ENCODE data around the gene NT5DC1. TPM values are rescaled to one million over a fixed set of nuclear protein-coding genes. Genes with fewer than 3 reads are reported as not detected.

Gene NT5DC1
- total and polyA plus RNA-seq, 10 of the 15 experiments (the other 5 are each of a cell fraction or from before 2014, with no cell fraction given), result 40.8 to 140 (median 66.8) TPM

DNA sequence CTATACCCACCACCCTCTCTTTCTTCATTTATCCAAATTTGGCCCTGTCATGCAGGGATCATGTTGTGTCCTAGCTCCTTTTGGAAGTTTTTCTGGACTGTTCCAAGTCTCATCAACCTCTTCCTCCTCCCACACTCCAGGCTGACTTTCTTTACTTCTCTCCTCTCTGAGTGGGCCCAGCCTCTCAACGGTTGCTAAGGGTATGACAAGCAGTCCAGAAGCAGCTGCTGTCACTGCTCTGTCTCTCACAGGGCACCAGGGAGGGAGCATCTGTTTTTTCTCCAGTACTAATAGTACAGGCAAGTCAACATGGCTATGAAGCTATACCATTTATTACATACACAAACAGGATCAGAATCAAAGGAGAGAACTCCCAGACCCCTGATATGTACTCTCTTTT is 8.2 kb downstream of the NT5DC1 start:
- no peak overlapping the region for H3K27ac ChIP-seq (ENCODE audit: control insufficient read depth, insufficient read depth)
- TF ChIP-seq GABPA (IDR thresholded peaks at IDR 0.05; ENCODE audit: low read depth) (no peak), NFIC (IDR thresholded peaks at IDR 0.05; ENCODE audit: low read depth, low read length) (no peak), POLR2A (IDR thresholded peaks at IDR 0.05; ENCODE audit: low read depth, low read length) (no peak), EZH2 (IDR thresholded peaks at IDR 0.05; ENCODE audit: borderline replicate concordance, control insufficient read depth, low read depth, low read length) (no peak), NR2C2 (IDR thresholded peaks at IDR 0.05; ENCODE audit: borderline replicate concordance, control insufficient read depth, insufficient read length, low read depth) (no peak), BCL11A (IDR thresholded peaks at IDR 0.05; ENCODE audit: low read depth, low read length) (no peak), RAD21 (IDR thresholded peaks at IDR 0.05; ENCODE audit: insufficient read depth, low read depth, low read length) (no peak)
- TF ChIP-seq, protein P1, sequence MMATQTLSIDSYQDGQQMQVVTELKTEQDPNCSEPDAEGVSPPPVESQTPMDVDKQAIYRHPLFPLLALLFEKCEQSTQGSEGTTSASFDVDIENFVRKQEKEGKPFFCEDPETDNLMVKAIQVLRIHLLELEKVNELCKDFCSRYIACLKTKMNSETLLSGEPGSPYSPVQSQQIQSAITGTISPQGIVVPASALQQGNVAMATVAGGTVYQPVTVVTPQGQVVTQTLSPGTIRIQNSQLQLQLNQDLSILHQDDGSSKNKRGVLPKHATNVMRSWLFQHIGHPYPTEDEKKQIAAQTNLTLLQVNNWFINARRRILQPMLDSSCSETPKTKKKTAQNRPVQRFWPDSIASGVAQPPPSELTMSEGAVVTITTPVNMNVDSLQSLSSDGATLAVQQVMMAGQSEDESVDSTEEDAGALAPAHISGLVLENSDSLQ (IDR thresholded peaks at IDR 0.05), result peak; percentile 41; the same call in 1 of the 2 replicates
- ATAC-seq (peak; percentile 58), DNase-seq (ENCODE audit: low read depth, low spot score) (no peak), FAIRE-seq (no peak)
- H3K9ac ChIP-seq (ENCODE audit: control insufficient read depth, insufficient read depth, low read length), result no peak overlapping the region
- peaks cover 13% of the 10 kb centered on the region for H3K4me1 ChIP-seq (ENCODE audit: control insufficient read depth, insufficient read depth, low read length)
- H3K9me3 ChIP-seq (replicated peaks; ENCODE audit: control insufficient read depth, insufficient read depth, low read length), result no peaks in the 10 kb centered on the region
- H4K20me1 ChIP-seq (ENCODE audit: control insufficient read depth, insufficient read depth), result no peaks in the 10 kb centered on the region
- in situ Hi-C loops (cut with MboI), result no loop called here
- no peaks in the 10 kb centered on the region for H3K27me3 ChIP-seq (replicated peaks in 1 of 2; ENCODE audit: control insufficient read depth in 2 of 2, insufficient read depth in 2 of 2, low read length in 1 of 2)
- no peak overlapping the region for H2AFZ ChIP-seq (ENCODE audit: control insufficient read depth, low read depth, low read length)
- H3K4me2 ChIP-seq (ENCODE audit: control insufficient read depth, insufficient read depth), result no peak overlapping the region
- 31% methylated on average over 1 of the region's 1 CpG for whole genome bisulfite sequencing (ENCODE audit: insufficient coverage, insufficient replicate concordance, low lambda C conversion rate, missing lambda C conversion rate)
- no TSS peak for BruUV-seq (replicated peaks)
- POLR2A ChIA-PET, result interaction anchor here (1.2 to 1.6 kb wide), 2 partner anchors 8 to 46 kb away, joined by 3 to 6 read pairs; partner anchors contain the start of gene NT5DC1
- peaks cover 14 to 29% of the 10 kb centered on the region in 2 experiments for H3K36me3 ChIP-seq (ENCODE audit: control insufficient read depth in 2 of 2, insufficient read depth in 2 of 2, low read length in 1 of 2)
- no peak overlapping the region for H3K4me3 ChIP-seq
- SMC1A ChIA-PET (ENCODE audit: uncharacterized antibody, unreplicated experiment), result interaction anchor here (0.8 to 4.1 kb wide), 9 partner anchors 9 to 102 kb away, joined by 3 to 20 read pairs (median 4); no protein-coding TSS in a partner anchor
- CTCF ChIA-PET, result interaction anchor here (1.0 to 6.5 kb wide), 6 partner anchors 8 to 97 kb away, joined by 3 to 96 read pairs (median 4); no protein-coding TSS in a partner anchor
- peaks cover 31% of the 10 kb centered on the region for H3K79me2 ChIP-seq (ENCODE audit: control insufficient read depth, insufficient read depth, low read length)
- intact Hi-C loops (cut with micrococcal nuclease; ENCODE audit: unreplicated experiment), result loop anchor here (10.0 kb wide), 1 partner anchor 296 kb away; no protein-coding TSS in a partner anchor
- RAD21 ChIA-PET (ENCODE audit: unreplicated experiment), result interaction anchor here (1.0 to 6.8 kb wide), 4 partner anchors 8 to 100 kb away, joined by 3 to 39 read pairs (median 6); partner anchors contain the start of gene FRK

Data from GM12878 (cell line).